Liver (tissue), 9 donors: ENCODE measurements around the gene HOXC13. TPM values are rescaled to one million over a fixed set of nuclear protein-coding genes. Genes with fewer than 3 reads are reported as not detected.

Experiments used
- DNase-seq: peaks from one replicate; pipeline ENCODE4 v3.0.0-alpha.2; 2017; ENCODE audit warnings: low spot score
- H3K27ac ChIP-seq, 2 donors: one replicate each; pipeline ENCODE4 v1.7.0; 2013; ENCODE audit warnings: inconsistent platforms in 2 of 2, low read length in 2 of 2, control low read depth in 1 of 2, low read depth in 1 of 2, mild to moderate bottlenecking in 1 of 2
- H3K27me3 ChIP-seq, 4 donors: one replicate each; pipeline versions ENCODE4 v1.6.1 to v1.7.0; 2013; ENCODE audit warnings: low read length in 3 of 4, inconsistent platforms in 1 of 4, mild to moderate bottlenecking in 1 of 4, moderate library complexity in 1 of 4; ENCODE audit not compliant: control insufficient read depth in 4 of 4, insufficient read depth in 4 of 4
- H3K36me3 ChIP-seq, 4 donors: one replicate each; pipeline versions ENCODE4 v1.6.1 to v1.7.0; 2013; ENCODE audit warnings: low read length in 3 of 4, mild to moderate bottlenecking in 3 of 4, low read depth in 1 of 4, moderate library complexity in 1 of 4; ENCODE audit not compliant: control insufficient read depth in 4 of 4, insufficient read depth in 3 of 4
- H3K4me1 ChIP-seq, 4 donors: one replicate each; pipeline versions ENCODE4 v1.6.1 to v1.7.0; 2013; ENCODE audit warnings: low read length in 3 of 4, mild to moderate bottlenecking in 3 of 4, moderate library complexity in 1 of 4; ENCODE audit not compliant: control insufficient read depth in 4 of 4, insufficient read depth in 4 of 4
- H3K4me3 ChIP-seq, 3 donors: one replicate each; pipeline versions ENCODE4 v1.6.1 to v1.7.0; 2013; ENCODE audit warnings: low read length in 3 of 3, control low read depth in 1 of 3, low read depth in 1 of 3, mild to moderate bottlenecking in 1 of 3
- H3K9ac ChIP-seq, 2 donors: one replicate each; pipeline ENCODE4 v1.7.0; 2013; ENCODE audit warnings: low read length in 2 of 2, mild to moderate bottlenecking in 2 of 2, moderate library complexity in 2 of 2, control low read depth in 1 of 2, low read depth in 1 of 2
- H3K9me3 ChIP-seq, 4 donors: one replicate each; pipeline versions ENCODE4 v1.6.1 to v1.7.0; 2013; ENCODE audit warnings: low read length in 3 of 4; ENCODE audit not compliant: control insufficient read depth in 4 of 4
- CTCF ChIP-seq: fragments of 150-350 bp; IDR thresholded peaks from 2 replicates; pipeline ENCODE4 v1.5.1; 2017; ENCODE audit warnings: improper control_type of control experiment, low read depth, low read length; ENCODE audit not compliant: missing input control
- EGR1 ChIP-seq, 2 donors: IDR thresholded peaks; 2 replicates each; pipeline ENCODE4 v1.6.1; 2016 to 2018; ENCODE audit warnings: antibody characterized with exemption in 2 of 2, low read depth in 2 of 2
- FOXA1 ChIP-seq: IDR thresholded peaks from 2 replicates; pipeline ENCODE4 v1.6.1; 2016; ENCODE audit warnings: antibody characterized with exemption
- HNF4A ChIP-seq, 2 donors: conservative IDR thresholded peaks; 2 replicates each; pipeline ENCODE4 v1.6.1; 2016; ENCODE audit warnings: antibody characterized with exemption in 2 of 2, mild to moderate bottlenecking in 2 of 2
- JUND ChIP-seq, 2 donors: IDR thresholded peaks; 2 replicates each; pipeline ENCODE4 v1.6.1; 2016; ENCODE audit warnings: antibody characterized with exemption in 2 of 2
- RAD21 ChIP-seq, 2 donors: IDR thresholded peaks; 2 replicates each; pipeline ENCODE4 v1.6.1; 2016; ENCODE audit warnings: antibody characterized with exemption in 2 of 2, mild to moderate bottlenecking in 2 of 2
- REST ChIP-seq: IDR thresholded peaks from 2 replicates; pipeline ENCODE4 v1.6.1; 2016; ENCODE audit warnings: antibody characterized with exemption, mild to moderate bottlenecking
- TAF1 ChIP-seq: conservative IDR thresholded peaks from 2 replicates; pipeline ENCODE4 v1.6.1; 2016; ENCODE audit warnings: antibody characterized with exemption, mild to moderate bottlenecking
- ZBTB33 ChIP-seq: IDR thresholded peaks from 2 replicates; pipeline ENCODE4 v1.6.1; 2016; ENCODE audit warnings: antibody characterized with exemption
- WGBS: extraction: QIAGEN DNeasy Blood & Tissue Kit; methylation state at CpG from one replicate; pipeline ENCODE4 v1.1.7; 2013; 5-methylcytosine and 5-hydroxymethylcytosine counted together
- polyA plus RNA-seq, 2 donors: library from polyadenylated mRNA; stranded (reverse) in 1 of 2; unstranded in 1 of 2; fragments of 200-250 nt in 1 of 2; fragments of >200 nt in 1 of 2; fragmentation: Nextera tagmentation in 1 of 2; extraction: Ambion mirVana in 1 of 2; gene quantifications; one replicate each; pipeline versions ENCODE4 v1.2.1 to v1.2.3, GENCODE V29; 2013 to 2015
- total RNA-seq, 2 donors: library from RNA; depleted of rRNA; stranded (reverse); fragments of >200 nt; gene quantifications; one replicate each; pipeline ENCODE4 v1.2.3, GENCODE V29; 2014
- donor health status: healthy.
- donor health status: healthy.
- donor health status: healthy.
- donor health status: healthy.
- donor health status: healthy.

HOXC13 gene
- total and polyA plus RNA-seq, 4 donors, result not detected

- Histone ChIP-seq H3K27ac (no peak overlapping the region), H3K9me3 (peaks cover 0 to 3% (median 1%) of the 10 kb centered on the region in 4 donors), H3K9ac (no peak overlapping the region), H3K27me3 (peaks cover 12 to 39% (median 28%) of the 10 kb centered on the region in 4 donors), H3K4me3 (no peak overlapping the region), H3K36me3 (no peaks in the 10 kb centered on the region), H3K4me1 (peaks cover 5 to 17% (median 12%) of the 10 kb centered on the region in 4 donors)
- WGBS, result 7% methylated on average over 28 of the region's 28 CpGs
- TF ChIP-seq RAD21 (IDR thresholded peaks at IDR 0.05) (peak; percentile 47 to 61), CTCF (peak; percentile 21), JUND (IDR thresholded peaks at IDR 0.05) (no peak), ZBTB33 (no peak)
- no peak for DNase-seq
Observed at GRCh38 chr12:53989227-53990113, 50.8 kb downstream of the HOXC13 start.

- H3K4me3 ChIP-seq, result no peak overlapping the region
Observed at GRCh38 chr12:53990311-53991076, 51.9 kb downstream of the HOXC13 start.

More at GRCh38 chr12:53990311-53991076, 51.9 kb downstream of the HOXC13 start:
- whole genome bisulfite sequencing, result 6% methylated on average over 27 of the region's 27 CpGs
- peaks cover 12 to 47% (median 27%) of the 10 kb centered on the region in 4 donors for H3K27me3 ChIP-seq
- no peak overlapping the region for H3K27ac ChIP-seq
- H3K9me3 ChIP-seq, result peaks cover 0 to under 1% (median 0%) of the 10 kb centered on the region in 4 donors
- no peak for DNase-seq
- peaks cover 15 to 26% (median 16%) of the 10 kb centered on the region in 4 donors for H3K4me1 ChIP-seq
- H3K9ac ChIP-seq, result no peak overlapping the region
- no peaks in the 10 kb centered on the region for H3K36me3 ChIP-seq
- TF ChIP-seq HNF4A (conservative IDR thresholded peaks at IDR 0.05) (no peak), FOXA1 (no peak), REST (no peak), TAF1 (no peak), CTCF (no peak), JUND (IDR thresholded peaks at IDR 0.05) (no peak), EGR1 (IDR thresholded peaks at IDR 0.05; ENCODE audit: low read depth in 2 of 2) (no peak)
